SK-N-SH treated with all-trans-retinoic acid at 6 μM for 48 hours (cell line): ENCODE results near the gene ODC1.
A peak's percentile ranks its signal among the peaks of the same experiment; 100 is the strongest.

Experiments
- ATAC-seq: fragments of 200-7000 bp; cut with Tn5 transposase; 3 replicates; pipeline ENCODE4 v1.9.1; 2020; ENCODE audit warnings: mild to moderate bottlenecking, moderate library complexity
- BACH2 ChIP-seq: fragments of 250-450 bp; sonication (Bioruptor Pico); IDR thresholded peaks from 2 replicates; pipeline ENCODE4 v1.9.0; 2021; ENCODE audit warnings: mild to moderate bottlenecking, borderline replicate concordance
- CSDC2 ChIP-seq: fragments of 250-450 bp; sonication (Bioruptor Pico); IDR thresholded peaks from 2 replicates; pipeline ENCODE4 v1.5.0; 2020; ENCODE audit warnings: mild to moderate bottlenecking, moderate library complexity
- ESRRG ChIP-seq: fragments of 250-450 bp; sonication (Bioruptor Pico); IDR thresholded peaks from 2 replicates; pipeline ENCODE4 v1.6.1; 2021; ENCODE audit warnings: mild to moderate bottlenecking
- GLIS3 ChIP-seq: fragments of 250-450 bp; sonication (Bioruptor Pico); IDR thresholded peaks from 2 replicates; pipeline ENCODE4 v1.5.0; 2020; ENCODE audit warnings: mild to moderate bottlenecking, moderate library complexity
- ISL1 ChIP-seq: fragments of 250-450 bp; sonication (Bioruptor Pico); IDR thresholded peaks from 2 replicates; pipeline ENCODE4 v2.1.2; 2022; ENCODE audit warnings: mild to moderate bottlenecking, moderate library complexity
- OSR1 ChIP-seq: fragments of 250-450 bp; sonication (Bioruptor Pico); IDR thresholded peaks from 2 replicates; pipeline ENCODE4 v1.8.0; 2022; ENCODE audit warnings: moderate library complexity, mild to moderate bottlenecking, inconsistent platforms
- PPARA ChIP-seq: fragments of 250-450 bp; sonication (Bioruptor Pico); IDR thresholded peaks from 2 replicates; pipeline ENCODE4 v1.5.0; 2020; ENCODE audit warnings: mild to moderate bottlenecking, borderline replicate concordance
- RARB ChIP-seq: fragments of 250-450 bp; sonication (Bioruptor Pico); IDR thresholded peaks from 2 replicates; pipeline ENCODE4 v1.8.0; 2021; ENCODE audit warnings: mild to moderate bottlenecking, moderate library complexity
- TCF4 ChIP-seq: fragments of 250-450 bp; sonication (Bioruptor Pico); IDR thresholded peaks from 2 replicates; pipeline ENCODE4 v1.8.0; 2021; ENCODE audit warnings: mild to moderate bottlenecking, moderate library complexity, borderline replicate concordance
- ZC3H10 ChIP-seq: fragments of 250-450 bp; sonication (Bioruptor Pico); IDR thresholded peaks from 2 replicates; pipeline ENCODE4 v1.5.1; 2021; ENCODE audit warnings: mild to moderate bottlenecking, moderate library complexity
- ZFP3 ChIP-seq: fragments of 250-450 bp; sonication (Bioruptor Pico); IDR thresholded peaks from 2 replicates; pipeline ENCODE4 v1.5.0; 2020; ENCODE audit warnings: mild to moderate bottlenecking, moderate library complexity
- ZFP30 ChIP-seq: fragments of 450-650 bp; formaldehyde crosslinking; IDR thresholded peaks from 2 replicates; pipeline ENCODE4 v1.5.0; 2022; ENCODE audit warnings: mild to moderate bottlenecking, moderate library complexity
- ZNF70 ChIP-seq: fragments of 450-650 bp; formaldehyde crosslinking; IDR thresholded peaks from 2 replicates; pipeline ENCODE4 v1.5.0; 2020; ENCODE audit warnings: mild to moderate bottlenecking, moderate library complexity
- TF ChIP-seq, protein P1 (sequence below): fragments of 250-450 bp; sonication (Bioruptor Pico); IDR thresholded peaks from 2 replicates; pipeline ENCODE4 v1.8.0; 2021; ENCODE audit warnings: low read depth, mild to moderate bottlenecking, moderate library complexity, borderline replicate concordance
- TF ChIP-seq, protein P2 (sequence below): fragments of 250-450 bp; sonication (Bioruptor Pico); IDR thresholded peaks from 2 replicates; pipeline ENCODE4 v1.5.1; 2020; ENCODE audit warnings: low read depth, mild to moderate bottlenecking, moderate library complexity
- TF ChIP-seq, protein P3 (sequence below): fragments of 250-450 bp; sonication (Bioruptor Pico); IDR thresholded peaks from 2 replicates; pipeline ENCODE4 v1.8.0; 2020; ENCODE audit warnings: mild to moderate bottlenecking, moderate library complexity, borderline replicate concordance
- TF ChIP-seq, protein P4 (sequence below): fragments of 250-450 bp; sonication (Bioruptor Pico); IDR thresholded peaks from 2 replicates; pipeline ENCODE4 v1.5.0; 2020; ENCODE audit warnings: mild to moderate bottlenecking, moderate library complexity
- TF ChIP-seq, protein P5 (sequence below): fragments of 250-450 bp; sonication (Bioruptor Pico); IDR thresholded peaks from 2 replicates; pipeline ENCODE4 v1.5.1; 2021; ENCODE audit warnings: mild to moderate bottlenecking, moderate library complexity

ODC1 gene

DNA sequence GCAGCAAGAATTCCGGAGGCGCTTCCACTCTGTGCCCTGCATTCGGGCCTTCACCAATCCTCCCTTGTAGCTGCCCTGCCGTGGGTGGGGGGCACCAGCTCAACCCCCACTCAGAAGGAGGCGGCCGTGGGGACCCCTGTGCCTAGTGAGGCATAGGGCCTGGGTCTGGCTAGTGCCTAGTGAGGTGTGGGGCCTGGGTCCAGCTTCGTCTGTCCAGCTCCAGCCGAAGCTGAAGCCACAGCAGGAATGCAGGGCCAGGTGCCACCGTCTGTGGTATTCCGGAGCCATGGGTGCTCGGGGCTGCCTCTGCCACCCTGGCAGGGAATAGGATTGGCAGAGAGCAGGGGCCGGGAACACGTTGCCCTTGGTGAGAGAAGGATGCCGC is 12.3 kb downstream of the ODC1 start:
- TF ChIP-seq, protein P1, sequence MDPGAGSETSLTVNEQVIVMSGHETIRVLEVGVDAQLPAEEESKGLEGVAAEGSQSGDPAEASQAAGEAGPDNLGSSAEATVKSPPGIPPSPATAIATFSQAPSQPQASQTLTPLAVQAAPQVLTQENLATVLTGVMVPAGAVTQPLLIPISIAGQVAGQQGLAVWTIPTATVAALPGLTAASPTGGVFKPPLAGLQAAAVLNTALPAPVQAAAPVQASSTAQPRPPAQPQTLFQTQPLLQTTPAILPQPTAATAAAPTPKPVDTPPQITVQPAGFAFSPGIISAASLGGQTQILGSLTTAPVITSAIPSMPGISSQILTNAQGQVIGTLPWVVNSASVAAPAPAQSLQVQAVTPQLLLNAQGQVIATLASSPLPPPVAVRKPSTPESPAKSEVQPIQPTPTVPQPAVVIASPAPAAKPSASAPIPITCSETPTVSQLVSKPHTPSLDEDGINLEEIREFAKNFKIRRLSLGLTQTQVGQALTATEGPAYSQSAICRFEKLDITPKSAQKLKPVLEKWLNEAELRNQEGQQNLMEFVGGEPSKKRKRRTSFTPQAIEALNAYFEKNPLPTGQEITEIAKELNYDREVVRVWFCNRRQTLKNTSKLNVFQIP (CRISPR knock-in tag), result no peak
- TF ChIP-seq RARB (CRISPR knock-in tag), result no peak
- TF ChIP-seq OSR1, result no peak
- TF ChIP-seq, protein P2, sequence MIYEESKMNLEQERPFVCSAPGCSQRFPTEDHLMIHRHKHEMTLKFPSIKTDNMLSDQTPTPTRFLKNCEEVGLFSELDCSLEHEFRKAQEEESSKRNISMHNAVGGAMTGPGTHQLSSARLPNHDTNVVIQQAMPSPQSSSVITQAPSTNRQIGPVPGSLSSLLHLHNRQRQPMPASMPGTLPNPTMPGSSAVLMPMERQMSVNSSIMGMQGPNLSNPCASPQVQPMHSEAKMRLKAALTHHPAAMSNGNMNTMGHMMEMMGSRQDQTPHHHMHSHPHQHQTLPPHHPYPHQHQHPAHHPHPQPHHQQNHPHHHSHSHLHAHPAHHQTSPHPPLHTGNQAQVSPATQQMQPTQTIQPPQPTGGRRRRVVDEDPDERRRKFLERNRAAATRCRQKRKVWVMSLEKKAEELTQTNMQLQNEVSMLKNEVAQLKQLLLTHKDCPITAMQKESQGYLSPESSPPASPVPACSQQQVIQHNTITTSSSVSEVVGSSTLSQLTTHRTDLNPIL (CRISPR knock-in tag), result no peak
- no peak for ATAC-seq

DNA sequence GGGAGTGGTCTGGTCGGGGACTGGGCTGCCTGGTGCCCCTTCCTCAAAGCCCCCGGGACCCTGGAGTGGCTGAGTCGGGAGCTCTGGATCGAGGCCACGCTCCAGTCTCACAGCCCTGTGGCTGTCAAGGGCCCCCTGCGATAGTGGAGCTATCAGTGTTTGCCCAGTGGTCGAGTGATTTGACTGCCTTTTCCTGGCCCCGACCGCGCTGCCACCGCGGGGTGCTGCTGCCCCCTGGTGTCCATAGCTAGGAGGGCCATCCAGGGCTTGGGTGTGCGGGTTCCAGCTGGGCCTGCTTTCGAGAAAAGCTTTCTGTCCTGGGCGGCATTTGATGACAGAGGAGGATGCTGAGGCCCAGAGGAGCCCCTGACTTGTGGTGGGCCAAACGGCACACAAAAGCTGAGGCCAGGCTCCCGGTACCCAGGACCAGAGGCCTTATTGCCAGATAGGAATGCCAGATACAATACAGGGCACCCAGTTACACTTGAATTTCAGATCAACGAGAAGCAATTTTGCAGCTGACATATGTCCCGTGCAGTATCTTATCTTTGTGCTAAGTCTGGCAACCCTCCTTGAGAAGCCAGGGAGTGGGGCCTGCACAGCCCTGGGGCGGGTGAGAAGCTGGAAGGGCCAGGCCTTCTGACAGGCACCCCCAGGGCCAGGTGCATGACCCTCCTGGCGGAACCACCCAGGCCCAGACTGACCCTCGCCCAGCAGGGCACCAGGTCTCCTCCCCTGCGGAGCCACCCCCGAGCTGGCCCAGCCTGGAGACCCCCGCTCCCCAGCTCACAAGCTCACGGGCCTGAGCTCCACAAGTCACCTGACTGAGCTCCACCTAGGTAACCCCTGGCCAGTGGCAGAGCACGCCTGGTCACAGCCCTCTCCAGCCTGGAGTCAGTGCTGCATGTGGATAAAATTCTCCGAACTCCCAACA is 13.0 kb downstream of the ODC1 start:
- TF ChIP-seq ZFP30 (CRISPR knock-in tag) (no peak), CSDC2 (no peak), TCF4 (CRISPR knock-in tag) (no peak)
- TF ChIP-seq, protein P3, sequence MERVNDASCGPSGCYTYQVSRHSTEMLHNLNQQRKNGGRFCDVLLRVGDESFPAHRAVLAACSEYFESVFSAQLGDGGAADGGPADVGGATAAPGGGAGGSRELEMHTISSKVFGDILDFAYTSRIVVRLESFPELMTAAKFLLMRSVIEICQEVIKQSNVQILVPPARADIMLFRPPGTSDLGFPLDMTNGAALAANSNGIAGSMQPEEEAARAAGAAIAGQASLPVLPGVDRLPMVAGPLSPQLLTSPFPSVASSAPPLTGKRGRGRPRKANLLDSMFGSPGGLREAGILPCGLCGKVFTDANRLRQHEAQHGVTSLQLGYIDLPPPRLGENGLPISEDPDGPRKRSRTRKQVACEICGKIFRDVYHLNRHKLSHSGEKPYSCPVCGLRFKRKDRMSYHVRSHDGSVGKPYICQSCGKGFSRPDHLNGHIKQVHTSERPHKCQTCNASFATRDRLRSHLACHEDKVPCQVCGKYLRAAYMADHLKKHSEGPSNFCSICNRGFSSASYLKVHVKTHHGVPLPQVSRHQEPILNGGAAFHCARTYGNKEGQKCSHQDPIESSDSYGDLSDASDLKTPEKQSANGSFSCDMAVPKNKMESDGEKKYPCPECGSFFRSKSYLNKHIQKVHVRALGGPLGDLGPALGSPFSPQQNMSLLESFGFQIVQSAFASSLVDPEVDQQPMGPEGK (CRISPR knock-in tag), result no peak
- peak; percentile 87 for ATAC-seq

DNA sequence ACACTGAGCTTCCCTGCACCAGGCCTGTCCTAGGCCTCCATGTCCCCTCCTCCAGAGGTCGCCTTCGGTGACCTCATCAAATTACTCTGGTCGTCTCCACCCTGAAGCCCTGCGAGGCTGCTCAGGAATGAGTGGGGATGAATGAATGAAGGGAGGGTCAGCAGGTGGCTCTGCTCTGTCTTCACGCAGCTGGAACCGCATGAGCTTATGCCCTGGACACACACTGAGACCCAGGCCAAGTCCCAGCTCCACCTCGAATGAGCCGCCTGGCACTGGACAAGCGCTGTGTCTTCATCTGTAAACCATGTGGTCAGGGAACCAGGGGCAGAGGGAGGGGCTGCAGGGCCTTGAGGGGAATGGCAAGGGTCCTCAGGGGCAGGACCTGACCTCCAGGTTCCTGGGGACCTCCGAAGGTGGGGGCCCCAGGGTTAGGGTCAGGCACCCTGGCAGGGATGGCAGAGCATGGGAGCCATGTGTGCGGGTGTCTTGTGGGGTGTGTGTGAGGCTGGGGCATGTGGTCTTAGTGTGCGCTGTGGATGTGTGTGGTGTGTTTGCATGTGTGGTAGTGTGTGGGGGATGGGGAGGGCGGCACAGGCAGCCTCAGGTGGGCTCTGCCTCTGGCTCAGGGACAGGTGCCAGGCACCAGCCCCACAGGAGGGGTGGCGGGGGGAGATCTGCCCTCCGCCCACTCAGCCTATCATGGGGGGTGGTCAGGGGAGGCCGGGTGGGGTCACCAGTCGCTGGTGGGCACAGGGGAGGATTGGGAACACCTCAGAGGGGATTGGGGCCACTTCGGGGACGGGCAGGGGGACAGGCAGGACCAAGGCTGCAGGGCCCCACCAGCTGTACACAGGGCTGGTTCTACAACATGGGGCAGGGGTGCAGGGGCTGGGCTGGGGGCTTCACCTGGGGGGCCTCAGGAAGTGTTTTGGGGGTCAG is 13.9 kb downstream of the ODC1 start:
- TF ChIP-seq CSDC2, result no peak
- TF ChIP-seq PPARA (CRISPR knock-in tag), result no peak
- TF ChIP-seq, protein P3 (CRISPR knock-in tag), result no peak
- TF ChIP-seq, protein P2 (CRISPR knock-in tag), result no peak
- TF ChIP-seq, protein P1 (CRISPR knock-in tag), result no peak
- TF ChIP-seq ISL1, result no peak
- TF ChIP-seq ZC3H10 (CRISPR knock-in tag), result no peak
- TF ChIP-seq, protein P4, sequence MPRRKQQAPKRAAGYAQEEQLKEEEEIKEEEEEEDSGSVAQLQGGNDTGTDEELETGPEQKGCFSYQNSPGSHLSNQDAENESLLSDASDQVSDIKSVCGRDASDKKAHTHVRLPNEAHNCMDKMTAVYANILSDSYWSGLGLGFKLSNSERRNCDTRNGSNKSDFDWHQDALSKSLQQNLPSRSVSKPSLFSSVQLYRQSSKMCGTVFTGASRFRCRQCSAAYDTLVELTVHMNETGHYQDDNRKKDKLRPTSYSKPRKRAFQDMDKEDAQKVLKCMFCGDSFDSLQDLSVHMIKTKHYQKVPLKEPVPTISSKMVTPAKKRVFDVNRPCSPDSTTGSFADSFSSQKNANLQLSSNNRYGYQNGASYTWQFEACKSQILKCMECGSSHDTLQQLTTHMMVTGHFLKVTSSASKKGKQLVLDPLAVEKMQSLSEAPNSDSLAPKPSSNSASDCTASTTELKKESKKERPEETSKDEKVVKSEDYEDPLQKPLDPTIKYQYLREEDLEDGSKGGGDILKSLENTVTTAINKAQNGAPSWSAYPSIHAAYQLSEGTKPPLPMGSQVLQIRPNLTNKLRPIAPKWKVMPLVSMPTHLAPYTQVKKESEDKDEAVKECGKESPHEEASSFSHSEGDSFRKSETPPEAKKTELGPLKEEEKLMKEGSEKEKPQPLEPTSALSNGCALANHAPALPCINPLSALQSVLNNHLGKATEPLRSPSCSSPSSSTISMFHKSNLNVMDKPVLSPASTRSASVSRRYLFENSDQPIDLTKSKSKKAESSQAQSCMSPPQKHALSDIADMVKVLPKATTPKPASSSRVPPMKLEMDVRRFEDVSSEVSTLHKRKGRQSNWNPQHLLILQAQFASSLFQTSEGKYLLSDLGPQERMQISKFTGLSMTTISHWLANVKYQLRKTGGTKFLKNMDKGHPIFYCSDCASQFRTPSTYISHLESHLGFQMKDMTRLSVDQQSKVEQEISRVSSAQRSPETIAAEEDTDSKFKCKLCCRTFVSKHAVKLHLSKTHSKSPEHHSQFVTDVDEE (CRISPR knock-in tag), result no peak
- TF ChIP-seq GLIS3 (CRISPR knock-in tag), result no peak
- TF ChIP-seq, protein P5, sequence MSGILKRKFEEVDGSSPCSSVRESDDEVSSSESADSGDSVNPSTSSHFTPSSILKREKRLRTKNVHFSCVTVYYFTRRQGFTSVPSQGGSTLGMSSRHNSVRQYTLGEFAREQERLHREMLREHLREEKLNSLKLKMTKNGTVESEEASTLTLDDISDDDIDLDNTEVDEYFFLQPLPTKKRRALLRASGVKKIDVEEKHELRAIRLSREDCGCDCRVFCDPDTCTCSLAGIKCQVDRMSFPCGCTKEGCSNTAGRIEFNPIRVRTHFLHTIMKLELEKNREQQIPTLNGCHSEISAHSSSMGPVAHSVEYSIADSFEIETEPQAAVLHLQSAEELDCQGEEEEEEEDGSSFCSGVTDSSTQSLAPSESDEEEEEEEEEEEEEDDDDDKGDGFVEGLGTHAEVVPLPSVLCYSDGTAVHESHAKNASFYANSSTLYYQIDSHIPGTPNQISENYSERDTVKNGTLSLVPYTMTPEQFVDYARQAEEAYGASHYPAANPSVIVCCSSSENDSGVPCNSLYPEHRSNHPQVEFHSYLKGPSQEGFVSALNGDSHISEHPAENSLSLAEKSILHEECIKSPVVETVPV, result no peak
- no peak for TF ChIP-seq ESRRG (CRISPR knock-in tag)
- no peak for TF ChIP-seq ZNF70 (CRISPR knock-in tag)
- no peak for TF ChIP-seq BACH2 (CRISPR knock-in tag)
- TF ChIP-seq ZFP30 (CRISPR knock-in tag), result no peak
- TF ChIP-seq TCF4 (CRISPR knock-in tag), result no peak
- no peak for TF ChIP-seq OSR1
- TF ChIP-seq ZFP3 (CRISPR knock-in tag), result no peak
- no peak for ATAC-seq
